ENCODE measurements around the gene OTX2.

Gene OTX2

DNA sequence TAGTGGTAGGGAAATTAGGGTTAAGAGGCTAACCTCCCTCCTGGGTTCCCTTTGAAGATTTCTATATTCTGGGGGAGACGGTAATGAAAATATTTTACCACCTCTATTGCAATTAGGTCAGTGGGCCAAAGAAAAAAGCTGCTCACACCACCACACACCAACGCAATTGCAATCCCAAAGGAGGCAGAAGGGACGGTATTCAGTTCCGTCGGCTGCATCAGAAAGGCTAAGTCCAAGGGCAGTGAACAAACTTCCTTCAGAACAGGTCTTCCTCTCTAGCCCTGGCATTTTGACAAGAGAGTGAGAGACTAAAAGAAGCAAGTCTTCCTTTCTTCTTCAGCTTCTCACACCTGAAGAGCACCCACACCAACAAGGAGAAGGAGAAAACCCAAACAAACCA lies 51.2 kb downstream of the OTX2 start:
- Histone ChIP-seq H3K9me2 (ENCODE audit: low read depth, low read length) (no peaks in the 10 kb centered on the region), H3K36me3 (ENCODE audit: insufficient read depth, low read length) (no peaks in the 10 kb centered on the region), H3K27me3 (ENCODE audit: insufficient read depth, low read length) (no peaks in the 10 kb centered on the region), H3K4me3 (ENCODE audit: low read depth, low read length, poor library complexity, severe bottlenecking) (no peak overlapping the region), H3F3A (ENCODE audit: insufficient read depth, low read length) (no peaks in the 10 kb centered on the region), H3K27ac (ENCODE audit: low read depth, low read length, poor library complexity, severe bottlenecking) (no peak overlapping the region), H3K79me2 (ENCODE audit: insufficient read depth, low read length) (no peaks in the 10 kb centered on the region), H3K9ac (ENCODE audit: low read length) (no peak overlapping the region), H2AFZ (ENCODE audit: low read length) (no peak overlapping the region), H4K20me1 (ENCODE audit: insufficient read depth, low read length) (no peaks in the 10 kb centered on the region), H3K9me3 (ENCODE audit: low read length) (no peaks in the 10 kb centered on the region), H3K4me1 (ENCODE audit: insufficient read depth, low read length, severe bottlenecking) (no peaks in the 10 kb centered on the region), H3K4me2 (ENCODE audit: low read length) (no peak overlapping the region)
- TF ChIP-seq EZH2 (IDR thresholded peaks at IDR 0.05; ENCODE audit: borderline replicate concordance, low read length), result no peak
- TF ChIP-seq, protein P1, sequence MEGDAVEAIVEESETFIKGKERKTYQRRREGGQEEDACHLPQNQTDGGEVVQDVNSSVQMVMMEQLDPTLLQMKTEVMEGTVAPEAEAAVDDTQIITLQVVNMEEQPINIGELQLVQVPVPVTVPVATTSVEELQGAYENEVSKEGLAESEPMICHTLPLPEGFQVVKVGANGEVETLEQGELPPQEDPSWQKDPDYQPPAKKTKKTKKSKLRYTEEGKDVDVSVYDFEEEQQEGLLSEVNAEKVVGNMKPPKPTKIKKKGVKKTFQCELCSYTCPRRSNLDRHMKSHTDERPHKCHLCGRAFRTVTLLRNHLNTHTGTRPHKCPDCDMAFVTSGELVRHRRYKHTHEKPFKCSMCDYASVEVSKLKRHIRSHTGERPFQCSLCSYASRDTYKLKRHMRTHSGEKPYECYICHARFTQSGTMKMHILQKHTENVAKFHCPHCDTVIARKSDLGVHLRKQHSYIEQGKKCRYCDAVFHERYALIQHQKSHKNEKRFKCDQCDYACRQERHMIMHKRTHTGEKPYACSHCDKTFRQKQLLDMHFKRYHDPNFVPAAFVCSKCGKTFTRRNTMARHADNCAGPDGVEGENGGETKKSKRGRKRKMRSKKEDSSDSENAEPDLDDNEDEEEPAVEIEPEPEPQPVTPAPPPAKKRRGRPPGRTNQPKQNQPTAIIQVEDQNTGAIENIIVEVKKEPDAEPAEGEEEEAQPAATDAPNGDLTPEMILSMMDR (IDR thresholded peaks at IDR 0.05; ENCODE audit: low read length), result no peak

DNA sequence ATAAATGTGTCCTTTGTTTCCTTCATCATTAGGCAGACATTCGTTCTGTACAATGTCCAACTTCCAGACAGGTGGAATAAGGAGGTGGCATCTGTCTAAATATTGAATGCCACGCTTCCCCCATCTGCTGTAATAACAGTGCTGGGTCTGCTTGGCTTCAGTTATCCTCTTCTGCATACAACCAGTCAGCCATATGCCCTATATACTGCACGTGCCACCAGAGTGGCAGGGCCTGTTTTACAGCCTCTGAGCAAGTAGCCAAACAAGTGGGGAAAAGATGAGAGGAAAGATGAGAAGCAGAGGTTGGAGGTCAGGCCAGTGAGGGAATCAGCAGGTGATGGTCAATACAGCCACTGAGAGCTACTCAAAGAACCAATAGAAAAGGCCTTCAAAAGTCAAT lies 55.4 kb downstream of the OTX2 start:
- Histone ChIP-seq H3K27me3 (ENCODE audit: insufficient read depth, low read length) (no peaks in the 10 kb centered on the region), H3K36me3 (ENCODE audit: insufficient read depth, low read length) (no peaks in the 10 kb centered on the region), H2AFZ (ENCODE audit: low read length) (no peak overlapping the region), H3K4me1 (ENCODE audit: insufficient read depth, low read length, severe bottlenecking) (no peaks in the 10 kb centered on the region), H3K4me2 (ENCODE audit: low read length) (no peak overlapping the region), H3F3A (ENCODE audit: insufficient read depth, low read length) (no peaks in the 10 kb centered on the region), H3K9me2 (ENCODE audit: low read depth, low read length) (no peaks in the 10 kb centered on the region), H3K79me2 (ENCODE audit: insufficient read depth, low read length) (no peaks in the 10 kb centered on the region), H4K20me1 (ENCODE audit: insufficient read depth, low read length) (no peaks in the 10 kb centered on the region), H3K27ac (ENCODE audit: low read depth, low read length, poor library complexity, severe bottlenecking) (no peak overlapping the region), H3K4me3 (ENCODE audit: low read depth, low read length, poor library complexity, severe bottlenecking) (no peak overlapping the region), H3K9me3 (ENCODE audit: low read length) (no peaks in the 10 kb centered on the region), H3K9ac (ENCODE audit: low read length) (no peak overlapping the region)
- no peak for TF ChIP-seq EZH2 (IDR thresholded peaks at IDR 0.05; ENCODE audit: borderline replicate concordance, low read length)
- TF ChIP-seq, protein P1 (IDR thresholded peaks at IDR 0.05; ENCODE audit: low read length), result no peak

DNA sequence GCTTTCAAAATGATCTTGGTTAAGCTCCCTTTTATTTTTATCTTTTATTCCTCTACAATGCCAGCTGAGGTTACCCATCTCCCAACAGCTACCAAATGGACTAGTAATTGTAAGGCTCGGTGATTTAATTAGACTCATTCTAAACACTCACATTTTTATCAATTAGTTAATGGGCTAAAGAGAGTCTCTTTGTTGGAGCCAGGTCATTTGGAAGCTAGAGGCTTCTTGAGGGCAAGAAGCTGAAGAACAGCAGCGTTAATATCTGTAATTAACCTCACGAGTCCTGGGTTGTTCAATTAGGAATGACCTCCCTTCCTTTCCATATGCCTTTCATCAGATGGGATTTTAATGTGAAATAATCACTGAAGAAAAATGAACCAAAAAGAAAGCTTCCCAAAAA lies 56.9 kb downstream of the OTX2 start:
- H3K9ac ChIP-seq (ENCODE audit: low read length), result no peak overlapping the region
- no peaks in the 10 kb centered on the region for H3K27me3 ChIP-seq (ENCODE audit: insufficient read depth, low read length)
- no peaks in the 10 kb centered on the region for H3K9me3 ChIP-seq (ENCODE audit: low read length)
- no peaks in the 10 kb centered on the region for H3K36me3 ChIP-seq (ENCODE audit: insufficient read depth, low read length)
- no peaks in the 10 kb centered on the region for H3K79me2 ChIP-seq (ENCODE audit: insufficient read depth, low read length)
- no peak overlapping the region for H3K4me3 ChIP-seq (ENCODE audit: low read depth, low read length, poor library complexity, severe bottlenecking)
- H3F3A ChIP-seq (ENCODE audit: insufficient read depth, low read length), result no peaks in the 10 kb centered on the region
- H3K4me1 ChIP-seq (ENCODE audit: insufficient read depth, low read length, severe bottlenecking), result no peaks in the 10 kb centered on the region
- no peaks in the 10 kb centered on the region for H3K9me2 ChIP-seq (ENCODE audit: low read depth, low read length)
- H2AFZ ChIP-seq (ENCODE audit: low read length), result no peak overlapping the region
- H3K27ac ChIP-seq (ENCODE audit: low read depth, low read length, poor library complexity, severe bottlenecking), result no peak overlapping the region
- no peak overlapping the region for H3K4me2 ChIP-seq (ENCODE audit: low read length)
- H4K20me1 ChIP-seq (ENCODE audit: insufficient read depth, low read length), result no peaks in the 10 kb centered on the region
- TF ChIP-seq EZH2 (IDR thresholded peaks at IDR 0.05; ENCODE audit: borderline replicate concordance, low read length), result no peak
- TF ChIP-seq, protein P1 (IDR thresholded peaks at IDR 0.05; ENCODE audit: low read length), result no peak
